A549 (cell line): ENCODE measurements around the gene GPR21. TPM values are rescaled to one million over a fixed set of nuclear protein-coding genes. Genes with fewer than 3 reads are reported as not detected.

ENCODE experiments used
- ATAC-seq, 2 experiments: fragments of 200-7000 bp in 1 of 2; fragments of >200 bp in 1 of 2; cut with Nextera tagmentation in 1 of 2; cut with Tn5 transposase in 1 of 2; 3 replicates each; pipeline versions ENCODE4 v1.8.0 to v1.9.1; 2018 to 2020; ENCODE audit warnings: mild to moderate bottlenecking in 1 of 2, moderate library complexity in 1 of 2
- CTCF ChIA-PET: fragments of 300-600 bp; sonication (Branson Sonifier 250); formaldehyde crosslinking; extraction: SDS; loops from one replicate; lab custom pipeline; 2021; ENCODE audit warnings: antibody characterized with exemption, inconsistent platforms; lab: Yijun Ruan, JAX
- POLR2A ChIA-PET: fragments of 350-600 bp; formaldehyde crosslinking; extraction: SDS; loops from one replicate; lab custom pipeline; 2021; ENCODE audit warnings: antibody characterized with exemption, inconsistent platforms; lab: Yijun Ruan, JAX
- DNase-seq, 2 experiments: peaks; one replicate each; pipeline versions ENCODE4 v3.0.0 to v3.0.0-alpha.2; 2011 to 2016; ENCODE audit warnings: low read depth in 1 of 2, low spot score in 1 of 2
- FAIRE-seq: peaks from 2 replicates; lab custom pipeline; 2011; peaks lifted over from hg19 to GRCh38; lab: Jason Lieb, UNC
- H3K27ac ChIP-seq, 2 experiments: fragments of >200 bp; sonication (Bioruptor Twin); formaldehyde crosslinking; 3 replicates each; pipeline ENCODE4 v1.5.1; 2016 to 2017
- H3K4me1 ChIP-seq: fragments of >200 bp; sonication (Bioruptor Twin); formaldehyde crosslinking; 3 replicates; pipeline ENCODE4 v1.6.1; 2016
- H3K4me2 ChIP-seq: fragments of >200 bp; sonication (Bioruptor Twin); formaldehyde crosslinking; 3 replicates; pipeline ENCODE4 v1.6.1; 2016
- H3K4me3 ChIP-seq: fragments of >200 bp; sonication (Bioruptor Twin); formaldehyde crosslinking; 3 replicates; pipeline ENCODE4 v1.5.1; 2016
- H3K9me3 ChIP-seq: fragments of >200 bp; sonication (Bioruptor Twin); formaldehyde crosslinking; 3 replicates; pipeline ENCODE4 v1.6.1; 2016
- BHLHE40 ChIP-seq: IDR thresholded peaks from 2 replicates; pipeline ENCODE4 v1.6.1; 2012; ENCODE audit warnings: low read depth, low read length, inconsistent platforms
- CBX2 ChIP-seq: fragments of 200-600 bp; sonication (generic); IDR thresholded peaks from 2 replicates; pipeline ENCODE4 v1.6.1; 2016; ENCODE audit warnings: low read depth, mild to moderate bottlenecking, borderline replicate concordance
- CBX8 ChIP-seq: fragments of 200-600 bp; sonication (generic); IDR thresholded peaks from 2 replicates; pipeline ENCODE4 v1.6.1; 2016
- CEBPB ChIP-seq, 2 experiments: fragments of >200 bp in 1 of 2; sonication (Bioruptor Twin) in 1 of 2; formaldehyde crosslinking in 1 of 2; IDR thresholded peaks; 2 replicates each; pipeline ENCODE4 v1.6.1; 2012 to 2016
- CHD4 ChIP-seq: fragments of 200-600 bp; sonication (generic); IDR thresholded peaks from 2 replicates; pipeline ENCODE4 v1.6.1; 2016; ENCODE audit warnings: antibody characterized with exemption, mild to moderate bottlenecking, borderline replicate concordance
- EHMT2 ChIP-seq: fragments of 200-600 bp; sonication (generic); IDR thresholded peaks from 2 replicates; pipeline ENCODE4 v1.6.1; 2016; ENCODE audit warnings: antibody characterized with exemption, low read depth, mild to moderate bottlenecking, moderate library complexity
- ESRRA ChIP-seq: fragments of 150-350 bp; IDR thresholded peaks from 2 replicates; pipeline ENCODE4 v1.6.1; 2014; ENCODE audit warnings: mild to moderate bottlenecking, low read length, borderline replicate concordance
- FOSL2 ChIP-seq, 2 experiments: fragments of 450-650 bp in 1 of 2; fragments of >200 bp in 1 of 2; sonication (Bioruptor Twin) in 1 of 2; formaldehyde crosslinking; IDR thresholded peaks; 2 replicates each; pipeline versions ENCODE4 v1.5.0 to v1.6.1; 2016 to 2020; ENCODE audit warnings: mild to moderate bottlenecking in 1 of 2, moderate library complexity in 1 of 2
- HEYL ChIP-seq: fragments of 250-450 bp; sonication (Bioruptor Pico); IDR thresholded peaks from 2 replicates; pipeline ENCODE4 v1.8.0; 2021; ENCODE audit warnings: mild to moderate bottlenecking, moderate library complexity
- MAFK ChIP-seq: fragments of 450-650 bp; IDR thresholded peaks from 2 replicates; pipeline ENCODE4 v1.6.1; 2014; ENCODE audit not compliant: partially characterized antibody
- MYC ChIP-seq: IDR thresholded peaks from 2 replicates; pipeline ENCODE4 v1.6.1; 2012; ENCODE audit warnings: mild to moderate bottlenecking, inconsistent platforms, low read length, improper control_type of control experiment, borderline replicate concordance
- NFE2L2 ChIP-seq: fragments of 150-350 bp; conservative IDR thresholded peaks from 2 replicates; pipeline ENCODE4 v1.6.1; 2014; ENCODE audit warnings: low read length
- NR3C1 ChIP-seq: fragments of >200 bp; sonication (Bioruptor Twin); formaldehyde crosslinking; IDR thresholded peaks from 3 replicates; pipeline ENCODE4 v1.6.1; 2017
- POLR2A ChIP-seq: IDR thresholded peaks from 2 replicates; pipeline ENCODE4 v1.6.1; 2012; ENCODE audit warnings: mild to moderate bottlenecking, low read length
- POLR2AphosphoS2 ChIP-seq: conservative IDR thresholded peaks from 2 replicates; pipeline ENCODE4 v1.6.1; 2012; ENCODE audit warnings: low read length, improper control_type of control experiment, inconsistent platforms
- RAD21 ChIP-seq, 2 experiments: fragments of >200 bp in 1 of 2; sonication (Bioruptor Twin) in 1 of 2; formaldehyde crosslinking in 1 of 2; IDR thresholded peaks in 1 of 2; conservative IDR thresholded peaks in 1 of 2; 2 replicates in 1 of 2; 3 replicates in 1 of 2; pipeline ENCODE4 v1.6.1; 2012 to 2018; ENCODE audit warnings: inconsistent platforms in 1 of 2
- RNF2 ChIP-seq: fragments of 200-600 bp; sonication (generic); IDR thresholded peaks from 2 replicates; pipeline ENCODE4 v1.6.1; 2016; ENCODE audit warnings: low read depth, mild to moderate bottlenecking, antibody characterized with exemption, moderate library complexity, borderline replicate concordance
- SMC3 ChIP-seq: fragments of >200 bp; sonication (Bioruptor Twin); formaldehyde crosslinking; IDR thresholded peaks from 3 replicates; pipeline ENCODE4 v1.6.1; 2018; ENCODE audit warnings: inconsistent platforms
- SREBF2 ChIP-seq: fragments of 450-650 bp; IDR thresholded peaks from 2 replicates; pipeline ENCODE4 v1.6.1; 2014; ENCODE audit warnings: mild to moderate bottlenecking, moderate library complexity
- TP53 ChIP-seq: fragments of 250-450 bp; sonication (Bioruptor Pico); IDR thresholded peaks from 2 replicates; pipeline ENCODE4 v1.5.0; 2021; ENCODE audit warnings: mild to moderate bottlenecking, moderate library complexity
- ZFP36 ChIP-seq: fragments of 450-650 bp; IDR thresholded peaks from 2 replicates; pipeline ENCODE4 v1.6.1; 2014; ENCODE audit warnings: borderline replicate concordance; ENCODE audit not compliant: partially characterized antibody
- WGBS: methylation state at CpG from one replicate; pipeline ENCODE4 v1.1.6; 2017; ENCODE audit errors: missing lambda C conversion rate; 5-methylcytosine and 5-hydroxymethylcytosine counted together
- polyA plus RNA-seq, 4 experiments: library from polyadenylated mRNA; depleted of rRNA in 3 of 4; stranded (reverse); fragments of >200 nt; fragmentation: RNase III in 1 of 4; extraction: RNeasy Plus Mini Kit Qiagen cat#74134 plus additional on column Dnase treatment in 1 of 4; gene quantifications; 2 replicates in 3 of 4; 3 replicates in 1 of 4; pipeline ENCODE4 v1.2.3, GENCODE V29; 2011 to 2017
- TF ChIP-seq, protein P1 (sequence below): fragments of >200 bp; sonication (Bioruptor Twin); formaldehyde crosslinking; IDR thresholded peaks from 3 replicates; pipeline ENCODE4 v1.6.1; 2016
- TF ChIP-seq, protein P2 (sequence below): fragments of >200 bp; sonication (Bioruptor Twin); formaldehyde crosslinking; IDR thresholded peaks from 3 replicates; pipeline ENCODE4 v1.5.1; 2016
- TF ChIP-seq, protein P3 (sequence below): fragments of 250-450 bp; sonication (Bioruptor Pico); IDR thresholded peaks from 2 replicates; pipeline ENCODE4 v1.5.0; 2021; ENCODE audit warnings: mild to moderate bottlenecking, moderate library complexity, borderline replicate concordance
- TF ChIP-seq, protein P4 (sequence below): fragments of 450-650 bp; IDR thresholded peaks from 2 replicates; pipeline ENCODE4 v1.6.1; 2014; ENCODE audit warnings: antibody characterized with exemption
- TF ChIP-seq, protein P5 (sequence below): fragments of >200 bp; sonication (Bioruptor Twin); formaldehyde crosslinking; IDR thresholded peaks from 2 replicates; pipeline ENCODE4 v1.6.1; 2016
- TF ChIP-seq, protein P6 (sequence below): fragments of 150-350 bp; IDR thresholded peaks from 2 replicates; pipeline ENCODE4 v1.6.1; 2014; ENCODE audit warnings: low read depth, mild to moderate bottlenecking, low read length

Gene GPR21
- polyA plus RNA-seq, 2 of the 4 experiments (the other 2 are of a cell fraction), result 0.13 TPM; not detected in 1

DNA sequence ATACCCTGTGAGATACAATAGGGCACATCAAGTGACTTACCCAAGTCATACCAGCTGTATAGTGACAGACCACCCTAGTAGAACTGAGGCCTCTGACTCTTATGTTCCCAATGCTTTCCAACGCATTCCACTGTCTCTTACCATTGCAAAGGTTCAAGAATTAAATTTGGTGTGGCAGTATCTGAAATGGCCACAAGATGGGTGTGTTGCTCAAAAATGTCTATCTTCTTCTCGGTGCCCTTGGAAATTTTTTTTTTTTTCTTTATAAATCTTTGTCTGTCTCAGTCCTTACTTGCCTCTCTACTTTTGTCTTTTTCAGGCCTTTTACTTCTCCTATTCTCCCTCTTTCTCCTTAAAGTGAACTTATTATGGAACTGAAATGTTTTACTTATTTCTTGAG lies 48.4 kb downstream of the GPR21 start:
- WGBS, result 24% methylated on average over 2 of the region's 2 CpGs
- H3K27ac ChIP-seq, result no peak overlapping the region
- peak; percentile 13 to 41 for DNase-seq
- ChIA-PET CTCF (interaction anchor here (0.6 to 4.9 kb wide), 26 partner anchors 8 to 350 kb away, joined by 3 to 120 read pairs (median 6); partner anchors contain the start of gene CRB2), POLR2A (no interaction called here)
- ATAC-seq, result peak; percentile 73 to 83; a peak in 4 of 6 replicates
- H3K9me3 ChIP-seq, result no peaks in the 10 kb centered on the region
- H3K4me2 ChIP-seq, result no peak overlapping the region
- TF ChIP-seq ZFP36, result no peak
- TF ChIP-seq TP53, result no peak
- no peak for TF ChIP-seq POLR2AphosphoS2
- no peak for TF ChIP-seq RNF2
- TF ChIP-seq, protein P1, sequence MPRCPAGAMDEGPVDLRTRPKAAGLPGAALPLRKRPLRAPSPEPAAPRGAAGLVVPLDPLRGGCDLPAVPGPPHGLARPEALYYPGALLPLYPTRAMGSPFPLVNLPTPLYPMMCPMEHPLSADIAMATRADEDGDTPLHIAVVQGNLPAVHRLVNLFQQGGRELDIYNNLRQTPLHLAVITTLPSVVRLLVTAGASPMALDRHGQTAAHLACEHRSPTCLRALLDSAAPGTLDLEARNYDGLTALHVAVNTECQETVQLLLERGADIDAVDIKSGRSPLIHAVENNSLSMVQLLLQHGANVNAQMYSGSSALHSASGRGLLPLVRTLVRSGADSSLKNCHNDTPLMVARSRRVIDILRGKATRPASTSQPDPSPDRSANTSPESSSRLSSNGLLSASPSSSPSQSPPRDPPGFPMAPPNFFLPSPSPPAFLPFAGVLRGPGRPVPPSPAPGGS, result no peak
- TF ChIP-seq, protein P2, sequence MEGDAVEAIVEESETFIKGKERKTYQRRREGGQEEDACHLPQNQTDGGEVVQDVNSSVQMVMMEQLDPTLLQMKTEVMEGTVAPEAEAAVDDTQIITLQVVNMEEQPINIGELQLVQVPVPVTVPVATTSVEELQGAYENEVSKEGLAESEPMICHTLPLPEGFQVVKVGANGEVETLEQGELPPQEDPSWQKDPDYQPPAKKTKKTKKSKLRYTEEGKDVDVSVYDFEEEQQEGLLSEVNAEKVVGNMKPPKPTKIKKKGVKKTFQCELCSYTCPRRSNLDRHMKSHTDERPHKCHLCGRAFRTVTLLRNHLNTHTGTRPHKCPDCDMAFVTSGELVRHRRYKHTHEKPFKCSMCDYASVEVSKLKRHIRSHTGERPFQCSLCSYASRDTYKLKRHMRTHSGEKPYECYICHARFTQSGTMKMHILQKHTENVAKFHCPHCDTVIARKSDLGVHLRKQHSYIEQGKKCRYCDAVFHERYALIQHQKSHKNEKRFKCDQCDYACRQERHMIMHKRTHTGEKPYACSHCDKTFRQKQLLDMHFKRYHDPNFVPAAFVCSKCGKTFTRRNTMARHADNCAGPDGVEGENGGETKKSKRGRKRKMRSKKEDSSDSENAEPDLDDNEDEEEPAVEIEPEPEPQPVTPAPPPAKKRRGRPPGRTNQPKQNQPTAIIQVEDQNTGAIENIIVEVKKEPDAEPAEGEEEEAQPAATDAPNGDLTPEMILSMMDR, result peak; percentile 64
- no peak for TF ChIP-seq SREBF2
- TF ChIP-seq SMC3, result peak; percentile 64
- TF ChIP-seq ESRRA, result no peak
- no peak for TF ChIP-seq NR3C1
- TF ChIP-seq, protein P3, sequence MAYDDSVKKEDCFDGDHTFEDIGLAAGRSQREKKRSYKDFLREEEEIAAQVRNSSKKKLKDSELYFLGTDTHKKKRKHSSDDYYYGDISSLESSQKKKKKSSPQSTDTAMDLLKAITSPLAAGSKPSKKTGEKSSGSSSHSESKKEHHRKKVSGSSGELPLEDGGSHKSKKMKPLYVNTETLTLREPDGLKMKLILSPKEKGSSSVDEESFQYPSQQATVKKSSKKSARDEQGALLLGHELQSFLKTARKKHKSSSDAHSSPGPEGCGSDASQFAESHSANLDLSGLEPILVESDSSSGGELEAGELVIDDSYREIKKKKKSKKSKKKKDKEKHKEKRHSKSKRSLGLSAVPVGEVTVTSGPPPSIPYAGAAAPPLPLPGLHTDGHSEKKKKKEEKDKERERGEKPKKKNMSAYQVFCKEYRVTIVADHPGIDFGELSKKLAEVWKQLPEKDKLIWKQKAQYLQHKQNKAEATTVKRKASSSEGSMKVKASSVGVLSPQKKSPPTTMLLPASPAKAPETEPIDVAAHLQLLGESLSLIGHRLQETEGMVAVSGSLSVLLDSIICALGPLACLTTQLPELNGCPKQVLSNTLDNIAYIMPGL, result no peak
- TF ChIP-seq FOSL2 (IDR thresholded peaks at IDR 0.05), result no peak
- no peak for TF ChIP-seq FOSL2 (CRISPR knock-in tag; IDR thresholded peaks at IDR 0.05)
- TF ChIP-seq HEYL (CRISPR knock-in tag), result no peak
- TF ChIP-seq, protein P4, sequence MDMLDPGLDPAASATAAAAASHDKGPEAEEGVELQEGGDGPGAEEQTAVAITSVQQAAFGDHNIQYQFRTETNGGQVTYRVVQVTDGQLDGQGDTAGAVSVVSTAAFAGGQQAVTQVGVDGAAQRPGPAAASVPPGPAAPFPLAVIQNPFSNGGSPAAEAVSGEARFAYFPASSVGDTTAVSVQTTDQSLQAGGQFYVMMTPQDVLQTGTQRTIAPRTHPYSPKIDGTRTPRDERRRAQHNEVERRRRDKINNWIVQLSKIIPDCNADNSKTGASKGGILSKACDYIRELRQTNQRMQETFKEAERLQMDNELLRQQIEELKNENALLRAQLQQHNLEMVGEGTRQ, result no peak
- TF ChIP-seq RAD21 (conservative IDR thresholded peaks at IDR 0.05 in 1 of 2, IDR thresholded peaks at IDR 0.05 in 1 of 2), result peak; percentile 66 to 72
- TF ChIP-seq, protein P5, sequence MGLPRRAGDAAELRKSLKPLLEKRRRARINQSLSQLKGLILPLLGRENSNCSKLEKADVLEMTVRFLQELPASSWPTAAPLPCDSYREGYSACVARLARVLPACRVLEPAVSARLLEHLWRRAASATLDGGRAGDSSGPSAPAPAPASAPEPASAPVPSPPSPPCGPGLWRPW, result no peak
- TF ChIP-seq CEBPB (IDR thresholded peaks at IDR 0.05), result no peak
- TF ChIP-seq BHLHE40, result no peak
- no peak for TF ChIP-seq EHMT2
- TF ChIP-seq POLR2A, result no peak
- no peak for TF ChIP-seq CBX2
- no peaks in the 10 kb centered on the region for H3K4me1 ChIP-seq
- H3K4me3 ChIP-seq, result no peak overlapping the region
- no peak for FAIRE-seq

DNA sequence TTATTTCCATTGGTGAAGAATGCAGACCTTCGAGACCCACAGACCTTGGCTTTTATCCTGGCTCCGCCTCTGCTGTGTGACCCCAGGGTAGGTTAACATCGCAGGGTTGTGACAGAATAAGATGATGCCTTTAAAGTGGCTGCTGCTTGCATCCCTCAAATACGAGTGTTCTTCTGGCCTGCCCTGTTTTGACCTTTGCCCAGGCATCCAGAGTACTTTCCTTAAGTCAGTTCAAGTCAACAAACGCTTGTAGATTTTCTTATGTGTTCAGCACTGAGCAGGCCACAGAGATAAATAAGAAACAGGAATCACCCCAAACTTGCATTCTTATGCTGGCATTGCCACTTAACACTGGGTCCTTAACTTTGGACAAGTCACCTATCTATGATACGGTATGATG lies 50.2 kb downstream of the GPR21 start:
- DNase-seq (no peak), FAIRE-seq (no peak), ATAC-seq (no peak)
- no peaks in the 10 kb centered on the region for H3K9me3 ChIP-seq
- H3K4me2 ChIP-seq, result no peak overlapping the region
- ChIA-PET CTCF (interaction anchor here (0.6 to 5.3 kb wide), 8 partner anchors 15 to 1562 kb away, joined by 3 to 120 read pairs (median 17); partner anchors contain the start of gene CRB2), POLR2A (interaction anchor here (0.6 kb wide), 1 partner anchor 128 kb away, joined by 5 read pairs; no protein-coding TSS in a partner anchor)
- 82% methylated on average over 6 of the region's 6 CpGs for WGBS
- H3K4me3 ChIP-seq, result no peak overlapping the region
- no peak overlapping the region for H3K27ac ChIP-seq
- no peaks in the 10 kb centered on the region for H3K4me1 ChIP-seq
- TF ChIP-seq MYC, result no peak
- no peak for TF ChIP-seq RAD21 (conservative IDR thresholded peaks at IDR 0.05 in 1 of 2, IDR thresholded peaks at IDR 0.05 in 1 of 2)
- TF ChIP-seq, protein P4, result no peak
- TF ChIP-seq NFE2L2, result no peak
- no peak for TF ChIP-seq CHD4
- no peak for TF ChIP-seq CBX8
- TF ChIP-seq, protein P5, result no peak
- TF ChIP-seq, protein P6, sequence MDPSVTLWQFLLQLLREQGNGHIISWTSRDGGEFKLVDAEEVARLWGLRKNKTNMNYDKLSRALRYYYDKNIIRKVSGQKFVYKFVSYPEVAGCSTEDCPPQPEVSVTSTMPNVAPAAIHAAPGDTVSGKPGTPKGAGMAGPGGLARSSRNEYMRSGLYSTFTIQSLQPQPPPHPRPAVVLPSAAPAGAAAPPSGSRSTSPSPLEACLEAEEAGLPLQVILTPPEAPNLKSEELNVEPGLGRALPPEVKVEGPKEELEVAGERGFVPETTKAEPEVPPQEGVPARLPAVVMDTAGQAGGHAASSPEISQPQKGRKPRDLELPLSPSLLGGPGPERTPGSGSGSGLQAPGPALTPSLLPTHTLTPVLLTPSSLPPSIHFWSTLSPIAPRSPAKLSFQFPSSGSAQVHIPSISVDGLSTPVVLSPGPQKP, result no peak
- TF ChIP-seq ZFP36, result no peak
- no peak for TF ChIP-seq MAFK
- no peak for TF ChIP-seq TP53
- TF ChIP-seq, protein P1, result no peak
